NCI-H1694 (cell line): ENCODE data around the gene CCDC157.
"Not testable (repeated sequence)": the region's sequence is repeated elsewhere in the genome, so short reads cannot be mapped to it uniquely, and the experiment has no call there.

Source experiments
- DNase-seq: peaks from one replicate; lab custom pipeline; 2025; lab: John Stamatoyannopoulos, UW

CCDC157 gene

DNA sequence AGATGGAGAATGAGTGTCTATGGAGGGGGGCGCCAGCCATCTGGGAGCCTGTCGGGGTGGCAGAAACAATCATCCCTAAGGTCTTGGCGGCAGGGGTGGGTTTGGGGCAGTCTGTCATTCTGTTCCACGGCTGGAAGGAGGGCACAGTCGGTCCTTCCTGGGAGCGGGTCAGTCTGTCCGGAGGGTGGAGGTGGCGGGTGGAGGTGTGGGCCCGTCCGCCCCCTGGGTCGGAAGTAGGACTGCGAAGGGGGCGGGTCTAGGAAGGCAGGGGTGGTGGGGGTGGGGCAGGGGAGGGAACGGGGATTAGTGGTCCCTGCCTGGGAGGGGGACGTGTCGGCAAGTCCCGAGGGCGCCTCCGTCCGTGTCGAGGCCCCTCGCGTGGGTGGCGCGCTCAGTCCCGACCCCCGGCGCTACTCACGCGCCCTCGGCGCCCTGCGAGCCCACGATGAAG lies 30.5 kb upstream of the CCDC157 start:
- no peak for DNase-seq

DNA sequence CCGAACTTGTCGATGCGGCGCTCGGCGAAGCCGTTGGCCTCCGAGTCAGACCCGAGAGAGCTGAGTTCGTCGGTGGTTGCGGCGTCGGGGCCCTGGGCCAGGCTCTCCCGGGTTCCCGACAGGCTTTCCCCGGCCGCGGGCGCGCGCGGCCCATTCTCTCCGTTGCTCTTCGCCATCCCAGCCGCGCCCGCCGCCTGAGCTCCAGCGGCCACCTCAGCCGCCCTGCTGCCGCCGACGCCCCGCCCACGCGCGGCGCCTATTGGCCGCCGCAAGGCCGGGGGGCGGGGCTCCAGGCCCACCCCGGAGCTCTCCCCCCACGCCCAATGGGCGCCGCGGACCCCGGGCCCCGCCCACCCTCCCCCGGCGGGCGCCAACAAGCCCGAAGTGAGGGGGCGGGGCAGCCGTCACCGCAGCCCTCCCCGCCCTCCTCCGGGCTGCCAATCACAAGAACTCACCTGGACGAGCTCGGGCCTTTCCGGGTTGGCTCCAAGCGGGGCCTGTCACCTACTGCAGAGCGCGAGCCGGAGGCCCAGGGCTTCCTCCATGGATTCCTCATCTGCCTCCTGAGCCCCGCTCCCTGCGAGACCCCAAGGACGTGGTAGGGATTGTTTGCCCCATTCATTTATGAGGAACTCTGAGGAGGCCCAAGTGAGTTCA lies 30.0 kb upstream of the CCDC157 start, which contains the start of gene TBC1D10A:
Gene TBC1D10A, minus strand, starts transcription at position 236 of the 657 bp plus-strand sequence. Its CDS starts 60 bp downstream, at position 176.
- DNase-seq = peak; percentile 59

DNA sequence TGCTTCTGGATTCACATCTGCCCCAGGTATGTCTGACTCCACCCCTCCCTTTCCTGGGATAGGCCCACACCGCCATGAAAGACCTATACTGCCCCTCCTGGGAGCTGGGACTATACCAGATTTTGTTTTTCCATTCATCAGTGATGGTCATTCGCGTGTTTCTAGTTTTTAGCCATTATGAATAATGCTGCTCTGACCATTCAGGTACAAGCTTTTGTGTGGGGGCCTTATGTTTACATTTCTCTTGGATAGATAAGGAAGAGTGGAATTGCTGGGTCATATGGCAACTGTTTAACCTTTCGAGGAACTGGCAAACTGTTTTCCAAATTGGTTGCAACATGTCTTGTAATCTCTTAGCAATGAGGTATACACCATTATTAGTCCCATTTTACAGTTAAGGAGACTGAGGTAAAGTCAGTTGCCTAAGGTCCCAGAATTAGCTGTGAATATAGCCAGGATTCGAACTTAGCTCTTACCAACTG lies 28.9 kb upstream of the CCDC157 start:
- no peak for DNase-seq

GRCh38 chr22:30328466-30329049 lies 28.2 kb upstream of the CCDC157 start:
- no peak for DNase-seq

DNA sequence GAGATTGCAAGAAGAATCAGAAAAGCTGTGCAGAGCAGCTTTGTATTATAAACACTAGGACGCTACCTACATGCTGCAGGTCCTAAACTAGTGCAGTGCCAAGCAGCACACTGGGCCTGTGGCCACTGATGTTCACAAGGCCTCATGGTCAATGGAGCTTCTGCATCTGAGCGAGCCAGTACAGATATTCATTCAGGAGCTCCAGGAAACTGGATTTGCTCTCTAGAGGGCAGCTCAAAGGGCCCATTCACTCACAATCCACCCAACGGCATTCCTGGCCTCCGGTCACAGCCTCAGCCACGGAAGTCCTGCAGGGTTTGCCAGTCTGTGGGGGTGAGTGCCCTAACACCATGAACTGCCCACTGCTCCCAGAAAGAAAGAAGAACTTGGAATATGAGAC lies 24.3 kb upstream of the CCDC157 start:
- DNase-seq = no peak

- DNase-seq = no peak
Observed at GRCh38 chr22:30332994-30333706, 23.7 kb upstream of the CCDC157 start.

GRCh38 chr22:30333707-30334087 lies 23.1 kb upstream of the CCDC157 start:
- no peak for DNase-seq

GRCh38 chr22:30334646-30335045 lies 22.2 kb upstream of the CCDC157 start:
- DNase-seq = no peak

- DNase-seq = no peak
Observed at GRCh38 chr22:30335236-30335635, 21.6 kb upstream of the CCDC157 start.

GRCh38 chr22:30336752-30337460 lies 19.9 kb upstream of the CCDC157 start:
- DNase-seq = no peak

GRCh38 chr22:30337461-30337778 lies 19.4 kb upstream of the CCDC157 start:
- no peak for DNase-seq

GRCh38 chr22:30338341-30338740 lies 18.5 kb upstream of the CCDC157 start:
- DNase-seq = not testable (repeated sequence)

- DNase-seq = no peak
Observed at GRCh38 chr22:30338802-30339201, 18.0 kb upstream of the CCDC157 start.

- no peak for DNase-seq
Observed at GRCh38 chr22:30340911-30341685, 15.7 kb upstream of the CCDC157 start.

- DNase-seq = no peak
Observed at GRCh38 chr22:30344447-30345200, 12.2 kb upstream of the CCDC157 start.

DNA sequence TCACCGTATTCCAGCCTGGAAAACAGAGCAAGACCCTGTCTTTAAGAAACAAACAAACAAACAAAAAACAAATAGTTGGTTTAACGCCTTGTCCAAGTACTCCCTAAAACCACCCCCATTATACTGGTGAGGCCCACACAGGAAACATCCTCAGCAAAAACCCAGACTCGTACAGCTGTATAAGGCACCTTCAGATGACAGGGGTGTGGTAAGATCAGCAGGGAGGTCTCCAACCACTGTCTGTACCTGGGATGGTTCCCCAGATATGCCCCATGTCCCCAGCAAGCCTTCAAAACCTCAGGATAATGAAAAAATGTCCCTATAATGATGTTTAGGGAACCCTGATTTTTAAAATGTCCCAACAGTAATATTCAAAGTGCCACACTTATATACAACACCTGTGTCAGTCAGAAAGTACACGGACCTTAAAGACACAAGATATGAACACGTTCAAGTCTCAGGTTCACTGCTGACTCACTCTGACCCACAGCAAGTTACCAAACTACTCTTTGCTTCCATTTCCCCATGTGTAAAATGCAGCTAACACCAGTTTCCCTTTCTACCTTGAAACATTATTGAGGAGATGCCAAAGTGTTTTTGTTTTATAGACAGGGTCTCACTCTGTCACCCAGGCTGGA lies 9.4 kb upstream of the CCDC157 start:
- DNase-seq = no peak

- DNase-seq = no peak
Observed at GRCh38 chr22:30348404-30348803, 8.4 kb upstream of the CCDC157 start.

- DNase-seq = no peak
Observed at GRCh38 chr22:30348809-30349208, 8.0 kb upstream of the CCDC157 start.

GRCh38 chr22:30351226-30351625 lies 5.6 kb upstream of the CCDC157 start:
- no peak for DNase-seq

GRCh38 chr22:30354644-30355043 lies 2.2 kb upstream of the CCDC157 start:
- DNase-seq = no peak

DNA sequence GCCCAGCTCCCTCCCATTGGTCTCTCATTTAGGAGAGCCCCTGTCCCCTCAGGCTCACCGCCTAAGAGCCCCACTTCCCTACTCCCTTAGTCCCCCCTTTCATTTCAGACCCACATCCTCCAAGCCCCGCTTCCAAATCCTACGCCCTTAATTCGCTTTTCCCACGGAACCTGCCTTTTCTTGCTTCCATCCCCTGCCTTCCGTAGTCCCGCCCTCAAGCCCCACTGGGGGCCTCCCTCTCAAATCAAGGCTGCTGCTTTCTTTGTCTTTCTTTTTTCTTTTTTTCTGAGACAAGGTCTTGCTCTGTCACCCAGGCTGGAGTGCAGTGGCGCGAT lies 396 bp downstream of the CCDC157 start:
- no peak for DNase-seq
